HG03135 (cell line): Measurements from ENCODE around the gene PDE6D.

Experiments
- ATAC-seq: cut with Tn5 transposase; IDR thresholded peaks from one replicate; pipeline ENCODE4 v1.9.1; 2021; ENCODE audit warnings: mild to moderate bottlenecking, moderate library complexity; ENCODE audit not compliant: unreplicated experiment

Gene PDE6D

GRCh38 chr2:231780909-231781797, at the start of gene PDE6D:
TSS of gene PDE6D (minus strand) at chr2:231781282. CDS start at chr2:231781114, 168 bp downstream.
- ATAC-seq, result peak; percentile 92

- ATAC-seq, result no peak
Measured at GRCh38 chr2:231821908-231822307, 40.8 kb upstream of the PDE6D start.

- no peak for ATAC-seq
Measured at GRCh38 chr2:231820786-231821303, 39.8 kb upstream of the PDE6D start.

- no peak for ATAC-seq
Measured at GRCh38 chr2:231819447-231820042, 38.5 kb upstream of the PDE6D start.

GRCh38 chr2:231816327-231817026, 35.4 kb upstream of the PDE6D start:
- no peak for ATAC-seq

GRCh38 chr2:231810905-231811304, 29.8 kb upstream of the PDE6D start:
- no peak for ATAC-seq

- no peak for ATAC-seq
Measured at GRCh38 chr2:231807020-231807419, 25.9 kb upstream of the PDE6D start.

GRCh38 chr2:231803501-231804138, 22.5 kb upstream of the PDE6D start:
- no peak for ATAC-seq

GRCh38 chr2:231800493-231801091, 19.5 kb upstream of the PDE6D start:
- ATAC-seq, result no peak

- ATAC-seq, result no peak
Measured at GRCh38 chr2:231795525-231796327, 14.6 kb upstream of the PDE6D start.

GRCh38 chr2:231794383-231794782, 13.3 kb upstream of the PDE6D start:
- no peak for ATAC-seq

GRCh38 chr2:231791107-231791506, 10.0 kb upstream of the PDE6D start:
- no peak for ATAC-seq

GRCh38 chr2:231786917-231787292, 5.8 kb upstream of the PDE6D start:
- ATAC-seq, result no peak

GRCh38 chr2:231786177-231786916, 5.3 kb upstream of the PDE6D start, which contains the start of gene COPS7B:
TSS of gene COPS7B (plus strand) at chr2:231786445. CDS start at chr2:231788571, 2,126 bp downstream.
- peak; percentile 57 for ATAC-seq

- no peak for ATAC-seq
Measured at GRCh38 chr2:231785822-231786176, 4.7 kb upstream of the PDE6D start.

- ATAC-seq, result no peak
Measured at GRCh38 chr2:231785413-231785812, 4.3 kb upstream of the PDE6D start.

GRCh38 chr2:231781798-231782726, 980 bp upstream of the PDE6D start:
- no peak for ATAC-seq
